HG03097 (cell line): ENCODE data around the gene ZNF800.
A peak's percentile ranks its signal among the peaks of the same experiment; 100 is the strongest.

ENCODE experiments used
- ATAC-seq: cut with Tn5 transposase; IDR thresholded peaks from one replicate; pipeline ENCODE4 v1.9.1; 2021; ENCODE audit not compliant: unreplicated experiment, low FRiP score

The ZNF800 gene

DNA sequence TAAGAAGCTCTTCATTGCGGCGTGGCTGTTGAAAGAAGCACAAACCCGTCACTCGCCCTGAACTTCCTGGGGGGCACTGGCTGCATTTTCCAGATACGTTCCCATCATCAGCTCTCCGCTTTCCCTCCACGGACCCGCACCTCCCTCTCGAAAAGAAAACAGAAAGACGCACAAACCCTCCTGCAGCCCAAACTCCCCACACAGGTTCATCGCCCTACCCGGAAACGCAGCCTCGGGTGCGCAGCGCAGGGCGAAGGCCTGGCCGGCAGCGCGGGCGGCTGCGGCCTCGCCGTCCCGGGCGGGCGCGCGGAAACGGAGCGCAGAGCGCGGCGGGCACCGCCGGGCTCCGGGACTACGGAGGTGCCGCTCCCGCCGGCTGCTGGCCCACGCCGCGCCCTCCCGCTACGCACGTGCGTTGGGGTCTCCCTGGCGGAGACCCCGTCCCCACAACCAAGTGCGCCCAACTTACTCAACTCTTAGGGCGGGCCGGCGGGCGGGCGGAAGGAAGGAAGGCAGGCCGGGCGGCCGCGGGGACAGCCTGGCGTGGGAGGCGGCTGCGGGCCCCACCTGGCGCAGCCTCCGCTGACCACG is 822 bp downstream of the ZNF800 start:
- ATAC-seq = peak; percentile 35

- no peak for ATAC-seq
Measured at GRCh38 chr7:127390817-127391590, 1.5 kb downstream of the ZNF800 start.

DNA sequence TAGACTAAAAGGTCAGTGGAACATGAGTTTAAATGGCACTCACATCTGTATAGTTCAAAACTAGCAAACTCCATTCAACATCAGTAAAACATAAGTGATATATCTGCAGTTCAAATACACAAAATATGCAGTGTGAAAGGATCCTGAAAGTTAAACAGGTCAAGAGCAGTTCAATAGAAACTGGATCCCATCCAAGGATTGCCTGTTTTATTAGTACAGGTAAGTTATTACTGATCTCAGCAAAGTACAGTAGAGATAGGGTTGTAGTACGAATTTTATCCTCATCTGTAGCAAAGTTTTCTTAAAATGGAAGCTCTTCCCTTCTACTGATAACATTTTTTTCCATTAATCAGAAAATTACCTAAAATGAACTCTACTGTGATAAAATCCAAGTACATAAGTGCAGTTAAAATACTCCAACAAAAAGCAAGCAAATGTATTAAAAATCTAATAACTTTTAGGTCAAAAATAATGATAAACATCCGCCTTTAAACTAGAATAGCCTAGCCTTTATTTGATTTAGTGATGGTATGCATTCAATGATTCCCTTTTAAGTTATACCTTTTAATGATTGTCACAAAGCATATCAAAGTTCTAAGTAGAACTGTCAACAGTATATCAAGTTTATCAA is 2.2 kb downstream of the ZNF800 start:
- ATAC-seq = no peak

DNA sequence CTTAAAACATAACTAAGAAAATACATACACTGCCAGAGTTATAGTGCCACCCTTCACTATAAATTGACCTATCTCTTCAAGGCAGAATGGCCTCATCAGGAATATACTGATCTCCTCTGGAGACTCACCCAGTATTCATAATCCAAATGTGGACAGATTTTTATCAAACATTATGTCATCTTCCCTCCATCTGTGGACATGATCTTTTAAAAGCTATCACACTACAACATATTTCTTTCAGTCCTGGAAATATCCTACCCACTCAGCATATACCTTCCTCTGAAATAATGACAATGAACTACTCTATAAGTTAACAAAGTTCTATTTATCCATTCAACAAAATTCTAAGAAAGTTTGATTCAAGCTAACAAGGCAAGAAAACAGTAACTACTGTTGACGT is 3.2 kb downstream of the ZNF800 start:
- no peak for ATAC-seq

DNA sequence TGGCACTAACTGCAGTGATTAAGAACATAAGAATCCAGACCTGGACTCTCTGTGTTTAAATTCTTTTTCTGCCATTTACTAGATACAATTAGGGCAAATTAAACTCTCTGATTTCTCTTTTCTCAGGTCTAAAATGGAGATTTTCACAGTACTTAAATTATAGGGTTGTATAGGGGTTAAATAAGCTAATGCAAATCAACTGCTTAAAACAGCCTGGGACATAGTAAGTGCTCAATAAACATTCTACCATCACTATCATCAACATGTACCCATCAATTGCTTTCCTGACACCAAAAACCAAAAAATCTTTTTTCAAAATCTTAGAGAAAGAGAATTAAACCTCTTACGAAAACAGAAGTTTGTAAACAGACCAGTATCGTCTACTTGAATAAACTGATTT is 4.5 kb downstream of the ZNF800 start:
- ATAC-seq = no peak

- no peak for ATAC-seq
Measured at GRCh38 chr7:127383123-127383835, 9.2 kb downstream of the ZNF800 start.

- no peak for ATAC-seq
Measured at GRCh38 chr7:127382301-127383085, 10.0 kb downstream of the ZNF800 start.

DNA sequence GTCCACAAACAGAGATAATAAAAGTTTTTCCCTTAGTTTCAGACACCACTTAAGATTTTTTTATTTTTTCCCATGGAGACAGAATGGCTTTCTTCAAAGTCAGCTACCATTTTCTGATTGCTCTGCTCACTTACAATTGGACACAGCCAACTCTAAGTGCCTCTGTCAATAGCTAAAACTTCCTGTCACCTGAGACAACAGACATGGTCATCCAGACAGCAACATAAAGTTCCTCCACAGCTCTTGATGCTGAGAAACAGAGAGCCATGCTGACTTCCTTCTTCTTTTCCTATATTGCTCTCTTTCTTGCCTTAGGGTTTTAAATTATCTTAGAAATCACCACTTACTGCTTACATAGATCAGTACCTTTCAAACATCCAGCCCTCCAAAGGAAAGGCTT is 12.0 kb downstream of the ZNF800 start:
- no peak for ATAC-seq

GRCh38 chr7:127379642-127380041 is 12.9 kb downstream of the ZNF800 start:
- no peak for ATAC-seq

DNA sequence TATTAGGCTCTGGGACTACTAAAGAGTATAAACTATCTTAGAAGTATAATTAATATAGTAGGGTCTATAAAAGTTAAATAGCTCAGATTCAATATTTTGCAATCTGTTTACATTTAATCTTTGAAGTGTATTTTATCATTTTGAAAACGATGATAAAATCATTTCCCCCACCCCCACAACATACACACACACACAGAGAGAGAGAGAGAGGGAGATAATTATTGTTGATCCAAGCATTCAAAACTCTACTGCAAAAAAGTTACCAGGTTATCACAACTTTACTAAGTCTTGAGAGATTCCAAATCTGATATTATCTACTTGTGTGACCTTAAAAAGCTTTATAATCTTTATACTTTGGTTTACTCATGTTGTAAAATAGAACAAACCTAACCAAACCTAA is 14.0 kb downstream of the ZNF800 start:
- no peak for ATAC-seq

DNA sequence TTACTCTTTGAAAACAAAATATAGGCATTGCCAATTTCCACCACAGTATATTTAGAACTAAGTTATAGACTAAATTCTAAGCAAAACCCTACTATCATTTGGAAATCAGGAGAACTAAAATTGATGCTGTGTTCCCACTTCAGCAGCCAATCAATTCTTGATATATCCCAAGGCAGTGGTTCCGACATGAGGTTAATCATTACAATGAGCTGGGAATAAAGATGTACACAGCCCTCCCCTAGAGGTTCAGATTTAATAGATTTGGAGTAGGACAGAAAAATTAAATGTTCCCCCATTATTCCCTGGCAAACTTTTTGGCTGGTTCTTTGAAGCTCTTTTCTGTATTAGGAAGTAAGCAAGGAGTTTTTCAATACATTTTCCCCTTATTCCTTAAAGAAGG is 15.1 kb downstream of the ZNF800 start:
- ATAC-seq = no peak

DNA sequence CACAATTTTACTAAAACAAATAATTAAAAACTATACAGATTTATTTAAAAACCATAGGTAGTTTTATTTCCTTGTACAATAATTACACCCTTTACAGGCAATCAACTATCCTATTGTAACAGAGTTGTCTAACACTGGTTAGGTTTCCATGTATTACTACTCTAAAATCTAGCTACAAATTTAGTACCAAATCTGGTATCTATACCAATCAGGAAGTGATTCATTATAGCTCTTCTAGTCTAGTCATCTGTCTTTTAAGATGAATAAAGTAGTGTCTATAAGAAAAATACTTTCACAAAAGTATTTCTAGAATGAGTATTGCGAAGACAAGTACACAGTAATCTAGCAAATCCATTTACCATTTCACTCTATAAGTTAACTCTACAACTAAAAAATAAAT is 16.9 kb downstream of the ZNF800 start:
- no peak for ATAC-seq

DNA sequence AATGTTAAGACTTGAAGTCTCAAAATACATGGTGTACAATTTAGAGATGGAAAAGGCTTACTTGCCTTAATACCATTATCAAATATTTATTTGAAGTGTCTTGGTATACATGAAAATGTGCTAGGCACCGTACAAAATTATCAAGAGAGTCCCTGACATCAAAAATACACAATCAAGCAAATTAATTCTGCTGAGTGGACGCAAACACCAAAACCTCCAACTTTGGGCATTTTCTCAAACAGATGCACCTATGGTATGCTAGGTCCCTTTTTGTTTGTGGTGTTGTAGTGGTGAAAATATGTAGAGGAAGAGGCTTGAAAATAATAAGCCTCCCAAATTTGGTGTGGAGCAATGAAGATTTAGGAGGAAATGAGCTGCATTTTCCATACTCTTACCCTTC is 24.8 kb downstream of the ZNF800 start:
- ATAC-seq = no peak

DNA sequence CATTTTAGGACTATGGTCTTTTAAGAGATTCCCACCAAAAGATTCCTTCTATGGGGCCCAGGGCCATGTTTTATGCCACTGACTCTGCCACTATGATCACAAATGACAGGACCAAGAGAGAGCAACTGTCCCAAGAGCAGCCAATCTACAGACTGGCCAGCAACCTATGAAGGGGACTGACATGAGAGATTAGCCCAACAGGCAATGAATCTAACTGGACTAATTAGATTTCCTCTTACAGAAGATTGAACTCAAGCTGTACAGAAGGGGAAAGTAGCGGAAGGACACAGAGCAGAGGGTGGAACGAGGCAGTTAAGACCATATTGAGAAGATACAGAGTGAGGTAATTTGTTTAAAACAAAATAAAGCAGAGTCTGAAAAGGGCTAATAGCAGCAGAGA is 25.8 kb downstream of the ZNF800 start:
- ATAC-seq = no peak

DNA sequence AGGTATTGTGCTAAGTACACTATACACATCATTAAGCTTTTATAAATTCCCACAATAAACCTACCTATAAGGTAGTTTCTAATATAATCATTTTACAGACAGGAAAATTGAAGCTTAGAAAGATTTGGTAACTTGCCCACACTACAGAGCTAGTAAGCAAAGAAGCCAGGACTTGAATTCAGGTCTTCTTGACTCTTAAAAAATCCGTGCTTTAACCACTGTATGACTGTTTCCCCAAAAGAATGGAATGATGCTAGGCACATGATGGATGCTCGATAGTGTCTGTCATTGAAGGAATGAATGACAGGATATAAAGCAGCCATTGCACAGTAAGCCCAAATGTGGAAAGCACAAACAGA is 26.6 kb downstream of the ZNF800 start:
- ATAC-seq = no peak

DNA sequence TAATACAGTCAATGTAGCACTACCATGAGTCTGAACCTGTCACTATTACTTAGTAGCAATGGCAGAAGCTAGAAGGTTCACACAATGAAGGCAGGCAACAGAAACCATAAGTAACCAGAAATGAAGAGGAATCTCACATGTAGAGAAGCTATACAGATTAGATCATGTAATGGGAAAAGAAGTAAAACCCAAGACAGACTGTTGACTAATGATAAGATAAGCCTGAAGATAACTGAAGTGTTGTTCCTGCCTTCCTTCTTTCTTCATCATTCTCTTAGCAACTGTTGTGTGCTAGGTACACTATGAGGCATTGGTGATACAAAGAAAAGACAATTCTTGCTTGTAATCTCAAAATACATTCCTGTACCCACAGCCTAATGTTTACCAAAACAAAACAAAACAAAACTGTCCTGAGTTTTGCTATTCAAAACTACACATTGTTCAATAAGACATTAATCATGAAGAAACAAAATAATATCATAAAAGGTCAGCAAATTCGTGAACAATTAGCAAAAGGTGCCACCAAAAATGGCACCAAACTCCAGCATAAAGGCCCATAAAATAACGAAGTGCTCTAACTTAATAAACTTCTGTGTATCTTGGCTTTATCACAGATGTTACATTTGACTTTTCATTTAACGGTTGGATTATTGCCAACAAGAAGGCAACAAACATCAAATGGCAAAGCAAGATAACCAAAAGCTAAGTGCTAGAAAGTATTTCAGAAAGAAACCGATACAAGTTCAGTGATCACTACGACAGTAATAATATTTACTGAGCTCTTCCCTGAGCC is 27.1 kb downstream of the ZNF800 start:
- no peak for ATAC-seq

GRCh38 chr7:127362364-127363027 is 30.0 kb downstream of the ZNF800 start:
- no peak for ATAC-seq

- ATAC-seq = no peak
Measured at GRCh38 chr7:127361736-127362135, 30.8 kb downstream of the ZNF800 start.

DNA sequence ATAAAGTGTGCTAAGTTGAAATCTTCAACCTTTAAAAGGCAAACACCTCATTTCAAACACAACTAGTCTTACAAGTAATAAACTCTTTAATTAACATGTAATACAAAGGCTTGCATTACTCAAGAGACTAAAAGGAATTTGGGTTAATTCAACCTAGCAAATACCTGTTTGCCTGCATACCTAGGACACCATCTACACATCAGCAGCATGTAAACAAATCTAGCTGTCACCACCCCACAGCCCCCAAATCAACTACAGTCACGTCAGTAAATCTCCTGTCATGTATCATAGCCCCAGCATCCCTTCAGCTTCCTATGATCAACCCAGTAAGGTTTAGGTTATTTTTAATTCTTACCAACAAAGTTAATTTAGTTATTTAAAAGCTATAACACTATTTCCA is 33.5 kb downstream of the ZNF800 start:
- no peak for ATAC-seq
